ENCODE results near the gene EGFR. TPM values are rescaled to one million over a fixed set of nuclear protein-coding genes. Genes with fewer than 3 reads are reported as not detected.

The EGFR gene
- total and polyA plus RNA-seq, 2 donors (not counting 1 experiment from before 2014, with no cell fraction given) = 55.3 to 62.8 TPM

DNA sequence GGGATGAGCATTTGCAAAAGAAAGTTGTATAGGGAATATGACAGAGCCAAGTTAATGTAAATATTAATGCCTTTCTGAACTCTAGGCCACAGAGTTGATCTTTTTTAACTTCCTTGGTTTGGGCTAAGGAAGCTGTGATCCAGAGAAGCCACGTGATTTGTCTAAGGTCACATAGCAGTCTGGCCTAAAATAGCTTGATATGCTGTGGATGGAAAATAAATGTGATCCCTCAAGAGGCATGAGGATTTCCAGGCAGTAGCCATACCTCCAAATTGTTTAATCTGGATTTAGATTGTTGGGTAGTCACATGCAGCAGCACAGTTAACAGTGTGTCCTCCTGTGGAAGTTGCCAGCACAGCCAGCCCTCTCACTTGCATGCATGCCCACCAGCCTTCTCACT, 180.6 kb downstream of the EGFR start:
- no peak overlapping the region for H3K9ac ChIP-seq (ENCODE audit: insufficient read depth, low read length)
- H3K9me3 ChIP-seq (ENCODE audit: control insufficient read depth, insufficient read depth, low read depth, low read length) = no peaks in the 10 kb centered on the region
- no peaks in the 10 kb centered on the region for H3K27me3 ChIP-seq (ENCODE audit: control insufficient read depth, insufficient read depth, low read length)
- peak overlapping the region; percentile 26 for H3K27ac ChIP-seq (ENCODE audit: insufficient read depth, low read length)
- DNase-seq (ENCODE audit: low read depth in 2 of 2) = no peak
- no peak overlapping the region for H2AFZ ChIP-seq (ENCODE audit: low read length)
- peaks cover 29% of the 10 kb centered on the region for H3K36me3 ChIP-seq (ENCODE audit: control insufficient read depth, insufficient read depth, low read length)
- H3K4me2 ChIP-seq (ENCODE audit: extremely low read depth, insufficient read depth, low read length) = no peak overlapping the region
- H3K4me3 ChIP-seq (replicated peaks in 1 of 4; ENCODE audit: control extremely low read depth in 1 of 4, insufficient read depth in 1 of 4, low read depth in 3 of 4, low read length in 4 of 4) = no peak overlapping the region
- TF ChIP-seq EZH2 (IDR thresholded peaks at IDR 0.05; ENCODE audit: low read length, missing control alignments) = no peak
- TF ChIP-seq, protein P1, sequence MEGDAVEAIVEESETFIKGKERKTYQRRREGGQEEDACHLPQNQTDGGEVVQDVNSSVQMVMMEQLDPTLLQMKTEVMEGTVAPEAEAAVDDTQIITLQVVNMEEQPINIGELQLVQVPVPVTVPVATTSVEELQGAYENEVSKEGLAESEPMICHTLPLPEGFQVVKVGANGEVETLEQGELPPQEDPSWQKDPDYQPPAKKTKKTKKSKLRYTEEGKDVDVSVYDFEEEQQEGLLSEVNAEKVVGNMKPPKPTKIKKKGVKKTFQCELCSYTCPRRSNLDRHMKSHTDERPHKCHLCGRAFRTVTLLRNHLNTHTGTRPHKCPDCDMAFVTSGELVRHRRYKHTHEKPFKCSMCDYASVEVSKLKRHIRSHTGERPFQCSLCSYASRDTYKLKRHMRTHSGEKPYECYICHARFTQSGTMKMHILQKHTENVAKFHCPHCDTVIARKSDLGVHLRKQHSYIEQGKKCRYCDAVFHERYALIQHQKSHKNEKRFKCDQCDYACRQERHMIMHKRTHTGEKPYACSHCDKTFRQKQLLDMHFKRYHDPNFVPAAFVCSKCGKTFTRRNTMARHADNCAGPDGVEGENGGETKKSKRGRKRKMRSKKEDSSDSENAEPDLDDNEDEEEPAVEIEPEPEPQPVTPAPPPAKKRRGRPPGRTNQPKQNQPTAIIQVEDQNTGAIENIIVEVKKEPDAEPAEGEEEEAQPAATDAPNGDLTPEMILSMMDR (conservative IDR thresholded peaks at IDR 0.05 in 1 of 2, IDR thresholded peaks at IDR 0.05 in 1 of 2; ENCODE audit: low read depth in 1 of 2, low read length in 2 of 2) = no peak
- H3K4me1 ChIP-seq (ENCODE audit: control insufficient read depth, extremely low read depth, insufficient read depth, low read length) = peaks cover 6% of the 10 kb centered on the region
- no peaks in the 10 kb centered on the region for H4K20me1 ChIP-seq (ENCODE audit: control insufficient read depth, extremely low read depth, insufficient read depth, low read length)
- H3K79me2 ChIP-seq (ENCODE audit: control insufficient read depth, insufficient read depth, low read length) = peaks cover 4% of the 10 kb centered on the region

DNA sequence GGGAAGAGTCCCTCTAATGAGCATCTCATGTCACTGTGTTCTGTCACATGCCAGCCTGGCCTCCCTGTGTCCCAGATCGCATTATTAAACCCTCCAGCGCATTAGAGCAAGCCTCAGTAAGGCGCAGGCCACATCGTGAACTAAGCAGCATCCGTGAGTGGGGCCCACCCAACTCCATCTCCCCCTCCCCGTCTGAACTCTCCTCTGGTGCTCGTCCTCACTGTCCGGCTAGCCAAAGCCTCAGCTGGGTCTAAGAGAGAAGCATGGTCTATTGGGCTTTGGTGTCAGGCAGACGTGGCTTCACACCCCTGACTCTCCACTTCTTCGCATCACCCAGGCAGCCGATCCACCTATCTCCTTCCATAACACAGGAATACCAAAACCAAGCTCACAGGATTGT, 181.6 kb downstream of the EGFR start:
- H3K4me1 ChIP-seq (ENCODE audit: control insufficient read depth, extremely low read depth, insufficient read depth, low read length) = peaks cover 6% of the 10 kb centered on the region
- H3K27ac ChIP-seq (ENCODE audit: insufficient read depth, low read length) = no peak overlapping the region
- no peak for DNase-seq (ENCODE audit: low read depth in 2 of 2)
- peaks cover 2% of the 10 kb centered on the region for H3K79me2 ChIP-seq (ENCODE audit: control insufficient read depth, insufficient read depth, low read length)
- no peak overlapping the region for H2AFZ ChIP-seq (ENCODE audit: low read length)
- no peaks in the 10 kb centered on the region for H4K20me1 ChIP-seq (ENCODE audit: control insufficient read depth, extremely low read depth, insufficient read depth, low read length)
- H3K4me3 ChIP-seq (replicated peaks in 1 of 4; ENCODE audit: control extremely low read depth in 1 of 4, insufficient read depth in 1 of 4, low read depth in 3 of 4, low read length in 4 of 4) = no peak overlapping the region
- H3K9me3 ChIP-seq (ENCODE audit: control insufficient read depth, insufficient read depth, low read depth, low read length) = no peaks in the 10 kb centered on the region
- H3K27me3 ChIP-seq (ENCODE audit: control insufficient read depth, insufficient read depth, low read length) = no peaks in the 10 kb centered on the region
- no peak overlapping the region for H3K9ac ChIP-seq (ENCODE audit: insufficient read depth, low read length)
- peaks cover 34% of the 10 kb centered on the region for H3K36me3 ChIP-seq (ENCODE audit: control insufficient read depth, insufficient read depth, low read length)
- H3K4me2 ChIP-seq (ENCODE audit: extremely low read depth, insufficient read depth, low read length) = no peak overlapping the region
- TF ChIP-seq, protein P1 (conservative IDR thresholded peaks at IDR 0.05 in 1 of 2, IDR thresholded peaks at IDR 0.05 in 1 of 2; ENCODE audit: low read depth in 1 of 2, low read length in 2 of 2) = no peak
- no peak for TF ChIP-seq EZH2 (IDR thresholded peaks at IDR 0.05; ENCODE audit: low read length, missing control alignments)

DNA sequence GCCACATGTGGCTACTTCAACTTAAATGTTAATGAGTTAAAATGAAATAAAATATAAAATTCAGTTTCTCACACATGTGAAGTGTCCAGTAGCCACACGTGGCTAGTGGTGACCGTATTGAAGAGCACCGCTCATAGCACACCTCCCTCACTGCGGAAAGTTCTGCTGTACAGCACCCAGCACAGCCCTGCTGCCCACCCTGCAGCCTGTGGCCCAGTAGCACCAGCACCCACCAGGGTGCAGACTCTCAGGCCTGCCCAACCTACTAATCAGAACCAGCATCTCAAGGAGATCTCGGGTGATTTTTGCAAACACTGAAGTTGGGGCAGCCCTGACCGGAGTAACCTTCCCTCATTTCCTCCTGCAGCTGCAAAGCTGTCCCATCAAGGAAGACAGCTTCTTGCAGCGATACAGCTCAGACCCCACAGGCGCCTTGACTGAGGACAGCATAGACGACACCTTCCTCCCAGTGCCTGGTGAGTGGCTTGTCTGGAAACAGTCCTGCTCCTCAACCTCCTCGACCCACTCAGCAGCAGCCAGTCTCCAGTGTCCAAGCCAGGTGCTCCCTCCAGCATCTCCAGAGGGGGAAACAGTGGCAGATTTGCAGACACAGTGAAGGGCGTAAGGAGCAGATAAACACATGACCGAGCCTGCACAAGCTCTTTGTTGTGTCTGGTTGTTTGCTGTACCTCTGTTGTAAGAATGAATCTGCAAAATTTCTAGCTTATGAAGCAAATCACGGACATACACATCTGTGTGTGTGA, 183.5 kb downstream of the EGFR start:
- H3K4me1 ChIP-seq (ENCODE audit: control insufficient read depth, extremely low read depth, insufficient read depth, low read length) = peaks cover 6% of the 10 kb centered on the region
- DNase-seq (ENCODE audit: low read depth in 2 of 2) = no peak
- H3K4me3 ChIP-seq (replicated peaks in 1 of 4; ENCODE audit: control extremely low read depth in 1 of 4, insufficient read depth in 1 of 4, low read depth in 3 of 4, low read length in 4 of 4) = no peak overlapping the region
- peaks cover 45% of the 10 kb centered on the region for H3K36me3 ChIP-seq (ENCODE audit: control insufficient read depth, insufficient read depth, low read length)
- no peak overlapping the region for H3K9ac ChIP-seq (ENCODE audit: insufficient read depth, low read length)
- no peaks in the 10 kb centered on the region for H4K20me1 ChIP-seq (ENCODE audit: control insufficient read depth, extremely low read depth, insufficient read depth, low read length)
- H3K4me2 ChIP-seq (ENCODE audit: extremely low read depth, insufficient read depth, low read length) = no peak overlapping the region
- H3K27me3 ChIP-seq (ENCODE audit: control insufficient read depth, insufficient read depth, low read length) = no peaks in the 10 kb centered on the region
- no peak overlapping the region for H3K27ac ChIP-seq (ENCODE audit: insufficient read depth, low read length)
- no peaks in the 10 kb centered on the region for H3K79me2 ChIP-seq (ENCODE audit: control insufficient read depth, insufficient read depth, low read length)
- no peaks in the 10 kb centered on the region for H3K9me3 ChIP-seq (ENCODE audit: control insufficient read depth, insufficient read depth, low read depth, low read length)
- TF ChIP-seq, protein P1 (conservative IDR thresholded peaks at IDR 0.05 in 1 of 2, IDR thresholded peaks at IDR 0.05 in 1 of 2; ENCODE audit: low read depth in 1 of 2, low read length in 2 of 2) = no peak
- TF ChIP-seq EZH2 (IDR thresholded peaks at IDR 0.05; ENCODE audit: low read length, missing control alignments) = no peak
- H2AFZ ChIP-seq (ENCODE audit: low read length) = no peak overlapping the region

Data from fibroblast of lung (primary cell).